Prostate gland (tissue), 2 donors: Measurements from ENCODE around the gene NUP210. TPM values are rescaled to one million over a fixed set of nuclear protein-coding genes. Genes with fewer than 3 reads are reported as not detected.

Experiments used
- DNase-seq: peaks from one replicate; pipeline ENCODE4 v3.0.0-alpha.2; 2019; ENCODE audit warnings: low spot score
- H3K27ac ChIP-seq, 2 donors: fragments of 200-600 bp; sonication (generic); 2 replicates each; pipeline ENCODE4 v1.5.1; 2017 to 2019
- H3K27me3 ChIP-seq: fragments of 200-600 bp; sonication (generic); replicated peaks from 2 replicates; pipeline ENCODE4 v1.5.1; 2019; ENCODE audit not compliant: insufficient read depth
- H3K36me3 ChIP-seq, 2 donors: fragments of 200-600 bp; sonication (generic); 1 replicate in 1 of 2; 2 replicates in 1 of 2; pipeline versions ENCODE4 v1.5.1 to v1.8.1; 2017 to 2019
- H3K4me1 ChIP-seq: fragments of 200-600 bp; sonication (generic); replicated peaks from 2 replicates; pipeline ENCODE4 v1.5.1; 2019
- H3K4me3 ChIP-seq, 2 donors: fragments of 200-600 bp; sonication (generic); 2 replicates each; pipeline ENCODE4 v1.5.1; 2017 to 2019
- H3K9me3 ChIP-seq: fragments of 200-600 bp; sonication (generic); 2 replicates; pipeline ENCODE4 v1.5.1; 2017
- POLR2A ChIP-seq: fragments of 450-650 bp; IDR thresholded peaks from one replicate; pipeline ENCODE4 v1.6.1; 2016; ENCODE audit warnings: antibody characterized with exemption, mild to moderate bottlenecking
- POLR2AphosphoS5 ChIP-seq: sonication (generic); formaldehyde crosslinking; IDR thresholded peaks from one replicate; pipeline ENCODE4 v1.6.1; 2017; ENCODE audit warnings: antibody characterized with exemption
- WGBS: methylation state at CpG from one replicate; pipeline ENCODE4 v1.1.5; 2018; 5-methylcytosine and 5-hydroxymethylcytosine counted together
- intact Hi-C: fragments of 100-400 bp; cut with DNase I; formaldehyde crosslinking; loops from one replicate; pipeline ENCODE4 v1.14.2; 2022
- total RNA-seq, 2 donors: library from RNA; depleted of rRNA; stranded (reverse); fragments of >200 nt; gene quantifications; one replicate each; pipeline ENCODE4 v1.1.0, GENCODE V29; 2016
- TF ChIP-seq, protein P1 (sequence below), 4 experiments: fragments of 200-600 bp in 2 of 4; fragments of 450-650 bp in 2 of 4; sonication (generic) in 2 of 4; IDR thresholded peaks; 1 replicate in 3 of 4; 2 replicates in 1 of 4; pipeline ENCODE4 v1.5.1; 2016 to 2019; ENCODE audit warnings: antibody characterized with exemption in 4 of 4, mild to moderate bottlenecking in 2 of 4, moderate library complexity in 2 of 4

The NUP210 gene
- total RNA-seq, 2 donors from 2014 or later: 10.6 to 31.2 TPM

DNA sequence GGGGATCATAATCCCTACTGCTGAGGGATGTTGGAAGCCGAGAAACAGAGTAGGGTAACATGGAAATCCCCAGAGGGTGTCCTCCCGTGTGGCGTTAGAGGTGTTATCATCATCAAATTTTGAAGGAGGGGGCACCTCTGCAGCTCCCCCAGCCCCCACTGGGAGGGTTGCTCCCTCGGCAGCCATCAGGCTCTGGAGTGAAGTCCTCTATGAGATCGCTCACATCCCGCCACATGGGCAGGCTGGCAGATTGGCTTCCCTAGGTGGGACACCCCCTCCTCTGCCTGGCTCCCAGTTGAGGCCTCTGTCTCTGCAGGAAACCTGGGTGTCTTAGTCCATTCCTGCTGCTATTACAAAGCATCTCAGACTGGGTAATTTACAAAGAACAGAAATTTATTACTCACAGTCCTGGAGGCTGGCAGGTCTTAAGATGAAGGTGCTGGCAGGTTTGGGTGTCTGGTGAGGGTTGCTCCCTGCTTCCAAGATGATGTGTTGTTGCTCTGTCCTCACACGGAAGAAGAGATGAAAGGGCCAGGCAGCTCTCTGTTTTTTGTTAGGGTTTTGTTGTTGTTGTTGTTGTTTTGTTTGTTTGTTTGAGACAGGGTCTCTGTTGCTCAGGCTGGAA is 120.5 kb downstream of the NUP210 start:
- TF ChIP-seq POLR2AphosphoS5: no peak
- TF ChIP-seq, protein P1, sequence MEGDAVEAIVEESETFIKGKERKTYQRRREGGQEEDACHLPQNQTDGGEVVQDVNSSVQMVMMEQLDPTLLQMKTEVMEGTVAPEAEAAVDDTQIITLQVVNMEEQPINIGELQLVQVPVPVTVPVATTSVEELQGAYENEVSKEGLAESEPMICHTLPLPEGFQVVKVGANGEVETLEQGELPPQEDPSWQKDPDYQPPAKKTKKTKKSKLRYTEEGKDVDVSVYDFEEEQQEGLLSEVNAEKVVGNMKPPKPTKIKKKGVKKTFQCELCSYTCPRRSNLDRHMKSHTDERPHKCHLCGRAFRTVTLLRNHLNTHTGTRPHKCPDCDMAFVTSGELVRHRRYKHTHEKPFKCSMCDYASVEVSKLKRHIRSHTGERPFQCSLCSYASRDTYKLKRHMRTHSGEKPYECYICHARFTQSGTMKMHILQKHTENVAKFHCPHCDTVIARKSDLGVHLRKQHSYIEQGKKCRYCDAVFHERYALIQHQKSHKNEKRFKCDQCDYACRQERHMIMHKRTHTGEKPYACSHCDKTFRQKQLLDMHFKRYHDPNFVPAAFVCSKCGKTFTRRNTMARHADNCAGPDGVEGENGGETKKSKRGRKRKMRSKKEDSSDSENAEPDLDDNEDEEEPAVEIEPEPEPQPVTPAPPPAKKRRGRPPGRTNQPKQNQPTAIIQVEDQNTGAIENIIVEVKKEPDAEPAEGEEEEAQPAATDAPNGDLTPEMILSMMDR (IDR thresholded peaks at IDR 0.05): no peak
- TF ChIP-seq POLR2A: no peak
- intact Hi-C loops: no loop called here
- H3K4me3 ChIP-seq: no peak overlapping the region
- no peaks in the 10 kb centered on the region for H3K4me1 ChIP-seq
- no peaks in the 10 kb centered on the region for H3K27me3 ChIP-seq
- H3K9me3 ChIP-seq: no peaks in the 10 kb centered on the region
- 85% methylated on average over 7 of the region's 7 CpGs for WGBS
- H3K27ac ChIP-seq: no peak overlapping the region
- no peaks in the 10 kb centered on the region for H3K36me3 ChIP-seq
- no peak for DNase-seq

DNA sequence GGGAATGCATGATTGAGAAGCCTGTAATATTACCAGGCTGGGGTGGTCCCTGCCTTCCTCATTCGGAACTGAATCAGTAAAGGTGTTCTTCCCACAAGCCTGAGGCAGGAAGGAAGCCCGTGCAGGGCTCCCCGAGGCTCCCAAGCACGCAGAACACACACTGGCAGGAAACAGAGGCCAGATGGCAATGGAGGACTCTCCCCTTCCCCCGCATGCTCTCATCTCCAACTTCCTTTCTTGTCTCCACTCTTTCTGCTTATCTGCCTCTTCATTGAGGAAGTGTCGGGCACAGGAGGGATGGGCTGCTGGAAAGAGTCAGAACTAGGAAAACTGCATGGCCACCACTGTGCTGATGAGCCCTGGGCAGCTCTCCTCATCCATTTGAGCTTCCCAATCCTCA is 123.5 kb downstream of the NUP210 start:
- H3K27me3 ChIP-seq: no peaks in the 10 kb centered on the region
- WGBS: 43% methylated on average over 6 of the region's 6 CpGs
- H3K36me3 ChIP-seq: no peaks in the 10 kb centered on the region
- no peak overlapping the region for H3K27ac ChIP-seq
- intact Hi-C loops: no loop called here
- no peak for DNase-seq
- no peaks in the 10 kb centered on the region for H3K9me3 ChIP-seq
- TF ChIP-seq POLR2A (no peak), POLR2AphosphoS5 (no peak)
- TF ChIP-seq, protein P1 (IDR thresholded peaks at IDR 0.05): no peak
- no peak overlapping the region for H3K4me3 ChIP-seq
- H3K4me1 ChIP-seq: no peaks in the 10 kb centered on the region

DNA sequence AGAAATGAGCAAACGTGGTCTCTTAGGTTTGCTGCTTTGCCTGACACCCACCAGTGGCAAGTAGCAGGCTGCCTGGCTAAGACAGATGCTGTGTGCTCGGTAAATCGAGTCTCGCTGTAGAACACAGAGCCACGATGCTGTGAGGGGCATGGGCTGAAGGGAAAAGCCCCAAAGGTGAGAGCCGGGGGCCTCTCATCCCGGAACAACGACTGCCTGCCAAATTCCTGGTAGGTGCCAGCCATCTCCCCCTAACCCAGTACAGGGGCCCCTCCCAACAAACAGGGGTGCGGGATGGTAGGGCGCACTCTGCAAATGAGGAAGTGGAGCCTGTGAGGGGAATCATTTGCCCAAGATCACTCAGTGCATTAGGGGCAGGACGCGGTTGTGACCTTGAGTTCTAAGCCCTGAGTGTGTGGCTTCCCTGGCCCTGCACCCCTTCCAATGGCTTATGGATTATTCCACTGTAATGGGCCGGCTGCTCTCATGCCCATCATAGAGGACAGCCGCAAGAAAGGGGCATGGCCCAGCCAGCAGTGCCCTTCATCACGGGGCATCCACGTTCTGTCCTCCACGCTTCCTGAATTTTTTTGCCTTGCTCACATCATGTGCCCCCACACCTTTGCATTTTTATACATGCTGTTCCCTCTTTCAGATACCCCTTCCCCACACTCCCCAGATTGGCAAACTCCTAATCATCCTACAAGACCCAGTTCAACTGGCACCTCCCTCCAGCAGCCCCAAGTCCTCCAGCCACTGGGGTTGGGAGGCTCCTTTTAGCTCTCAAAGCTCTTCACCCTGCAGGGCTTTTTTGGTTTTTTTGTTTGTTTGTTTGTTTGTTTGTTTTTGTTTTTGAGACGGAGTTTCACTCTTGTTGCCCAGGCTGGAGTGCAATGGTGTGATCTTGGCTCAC is 125.4 kb downstream of the NUP210 start:
- H3K9me3 ChIP-seq: no peaks in the 10 kb centered on the region
- TF ChIP-seq POLR2AphosphoS5 (no peak), POLR2A (no peak)
- TF ChIP-seq, protein P1 (IDR thresholded peaks at IDR 0.05): no peak
- H3K27ac ChIP-seq: no peak overlapping the region
- 82% methylated on average over 18 of the region's 18 CpGs for WGBS
- intact Hi-C loops: no loop called here
- H3K4me1 ChIP-seq: no peaks in the 10 kb centered on the region
- H3K36me3 ChIP-seq: no peaks in the 10 kb centered on the region
- no peaks in the 10 kb centered on the region for H3K27me3 ChIP-seq
- no peak overlapping the region for H3K4me3 ChIP-seq
- no peak for DNase-seq

DNA sequence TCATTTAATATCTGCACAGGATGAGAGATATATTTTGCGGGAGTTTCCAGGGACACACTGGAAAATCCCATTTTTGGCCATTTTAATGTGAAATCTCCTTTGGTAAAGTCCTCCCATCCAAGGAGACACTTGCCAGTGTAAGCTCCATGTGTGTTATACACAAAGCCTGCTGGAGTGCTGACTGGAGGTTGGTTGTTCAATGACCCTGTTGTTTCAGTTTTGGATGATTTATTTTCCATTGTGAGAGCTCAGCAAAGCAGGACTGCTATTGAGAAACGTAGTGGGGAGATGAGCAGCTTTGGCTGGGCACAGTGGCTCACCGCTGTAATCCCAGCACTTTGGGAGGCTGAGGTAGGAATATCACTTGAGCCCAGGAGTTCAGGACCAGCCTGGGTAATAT is 127.7 kb downstream of the NUP210 start:
- 69% methylated on average over 3 of the region's 3 CpGs for WGBS
- DNase-seq: no peak
- Histone ChIP-seq H3K27me3 (no peaks in the 10 kb centered on the region), H3K4me3 (no peak overlapping the region), H3K4me1 (no peaks in the 10 kb centered on the region), H3K27ac (no peak overlapping the region), H3K36me3 (no peaks in the 10 kb centered on the region), H3K9me3 (no peaks in the 10 kb centered on the region)
- TF ChIP-seq POLR2AphosphoS5: no peak
- no peak for TF ChIP-seq POLR2A
- TF ChIP-seq, protein P1 (IDR thresholded peaks at IDR 0.05): no peak
- intact Hi-C loops: no loop called here
